ENCODE results near the gene MAN2A1. TPM values are rescaled to one million over a fixed set of nuclear protein-coding genes. Genes with fewer than 3 reads are reported as not detected.

Gene MAN2A1
- total RNA-seq, 1 experiment from 2014 or later: 86.6 TPM

DNA sequence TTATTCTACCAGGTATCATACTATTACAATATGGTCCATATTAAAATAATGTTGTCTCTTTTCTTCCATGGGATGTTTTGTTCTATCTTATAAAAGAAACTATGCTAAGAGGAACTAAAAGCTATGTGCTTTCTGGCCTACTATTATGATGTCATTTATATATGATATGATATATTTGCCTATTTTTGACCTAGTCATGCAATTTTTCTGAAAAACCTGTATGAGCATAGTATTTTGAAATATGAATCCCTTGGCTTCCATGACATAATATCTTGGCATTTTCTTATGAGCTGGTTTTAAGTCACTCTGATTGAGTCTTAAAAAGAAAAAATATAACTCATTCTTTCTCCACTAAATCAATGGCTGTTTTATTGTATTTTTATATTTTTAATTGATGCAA lies 60.7 kb downstream of the MAN2A1 start:
- no peak for ATAC-seq
- H3K4me3 Mint-ChIP-seq: no peak overlapping the region
- peaks cover 9% of the 10 kb centered on the region; the same call in 1 of the 2 replicates for H3K4me1 Mint-ChIP-seq
- H3K9me3 Mint-ChIP-seq: no peaks in the 10 kb centered on the region
- DNase-seq (ENCODE audit: low spot score): no peak
- CTCF ChIA-PET: no interaction called here
- H3K27ac Mint-ChIP-seq: no peak overlapping the region
- POLR2A ChIA-PET: no interaction called here
- TF ChIP-seq FOXP1 (CRISPR knock-in tag; IDR thresholded peaks at IDR 0.05; ENCODE audit: borderline replicate concordance) (no peak), MXD4 (CRISPR knock-in tag; IDR thresholded peaks at IDR 0.05; ENCODE audit: borderline replicate concordance) (no peak), RELA (CRISPR knock-in tag; IDR thresholded peaks at IDR 0.05; ENCODE audit: borderline replicate concordance) (no peak)
- TF ChIP-seq, protein P1, sequence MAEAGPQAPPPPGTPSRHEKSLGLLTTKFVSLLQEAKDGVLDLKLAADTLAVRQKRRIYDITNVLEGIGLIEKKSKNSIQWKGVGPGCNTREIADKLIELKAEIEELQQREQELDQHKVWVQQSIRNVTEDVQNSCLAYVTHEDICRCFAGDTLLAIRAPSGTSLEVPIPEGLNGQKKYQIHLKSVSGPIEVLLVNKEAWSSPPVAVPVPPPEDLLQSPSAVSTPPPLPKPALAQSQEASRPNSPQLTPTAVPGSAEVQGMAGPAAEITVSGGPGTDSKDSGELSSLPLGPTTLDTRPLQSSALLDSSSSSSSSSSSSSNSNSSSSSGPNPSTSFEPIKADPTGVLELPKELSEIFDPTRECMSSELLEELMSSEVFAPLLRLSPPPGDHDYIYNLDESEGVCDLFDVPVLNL (CRISPR knock-in tag; IDR thresholded peaks at IDR 0.05; ENCODE audit: borderline replicate concordance, low read depth): no peak
- H3K27me3 Mint-ChIP-seq (ENCODE audit: low read depth): no peaks in the 10 kb centered on the region
- H3K36me3 Mint-ChIP-seq: peaks cover 4% of the 10 kb centered on the region; the same call in 1 of the 2 replicates

DNA sequence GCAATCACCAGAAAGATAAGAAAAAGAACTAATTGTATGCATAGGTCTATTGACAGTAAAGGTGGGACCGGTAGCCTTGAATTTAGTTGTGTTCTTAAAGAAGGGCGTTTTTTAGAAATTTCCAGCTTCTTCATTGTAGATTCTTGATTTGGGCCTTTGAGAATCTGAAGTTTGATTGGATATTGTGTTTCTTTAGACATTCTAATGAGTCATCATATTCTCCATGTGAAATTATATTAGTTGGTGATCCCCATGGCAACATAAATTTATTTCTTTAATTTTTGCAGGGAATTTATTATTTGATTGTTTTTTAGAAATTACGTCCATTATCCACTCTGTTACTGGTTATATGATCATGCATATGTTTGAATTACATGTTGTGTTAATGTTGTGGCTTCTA lies 63.6 kb downstream of the MAN2A1 start:
- DNase-seq (ENCODE audit: low spot score): no peak
- TF ChIP-seq ZNF317 (CRISPR knock-in tag; IDR thresholded peaks at IDR 0.05; ENCODE audit: borderline replicate concordance, low read depth) (no peak), ZNF219 (CRISPR knock-in tag; IDR thresholded peaks at IDR 0.05; ENCODE audit: borderline replicate concordance) (no peak), ZNF121 (CRISPR knock-in tag; IDR thresholded peaks at IDR 0.05) (no peak), EMX1 (CRISPR knock-in tag; IDR thresholded peaks at IDR 0.05) (no peak), GRHL2 (CRISPR knock-in tag; IDR thresholded peaks at IDR 0.05; ENCODE audit: insufficient replicate concordance, severe bottlenecking) (no peak)
- 0 out of 2 replicates have a peak overlapping the region, but pooled peaks have one; percentile 42 for H3K27ac Mint-ChIP-seq
- H3K36me3 Mint-ChIP-seq: peaks cover 26% of the 10 kb centered on the region
- no peaks in the 10 kb centered on the region for H3K27me3 Mint-ChIP-seq (ENCODE audit: low read depth)
- ChIA-PET CTCF (no interaction called here), POLR2A (interaction anchor here (0.7 kb wide), 1 partner anchor 16 kb away, joined by 3 read pairs; no protein-coding TSS in a partner anchor)
- H3K9me3 Mint-ChIP-seq: no peaks in the 10 kb centered on the region
- no peak overlapping the region for H3K4me3 Mint-ChIP-seq
- peaks cover 7% of the 10 kb centered on the region; the same call in 1 of the 2 replicates for H3K4me1 Mint-ChIP-seq
- ATAC-seq: no peak

- ATAC-seq (no peak), DNase-seq (ENCODE audit: low spot score) (no peak)
- ChIA-PET POLR2A (no interaction called here), CTCF (no interaction called here)
- H3K4me3 Mint-ChIP-seq: no peak overlapping the region
- H3K36me3 Mint-ChIP-seq: peaks cover 30% of the 10 kb centered on the region
- H3K9me3 Mint-ChIP-seq: peaks cover 1% of the 10 kb centered on the region; the same call in 1 of the 2 replicates
- H3K27me3 Mint-ChIP-seq (ENCODE audit: low read depth): no peaks in the 10 kb centered on the region
- 0 out of 2 replicates have a peak, but pooled peaks cover 2% of the 10 kb centered on the region for H3K4me1 Mint-ChIP-seq
- H3K27ac Mint-ChIP-seq: no peak overlapping the region
- TF ChIP-seq FOXJ3 (CRISPR knock-in tag; IDR thresholded peaks at IDR 0.05; ENCODE audit: borderline replicate concordance): no peak
- no peak for TF ChIP-seq ELF4 (CRISPR knock-in tag; IDR thresholded peaks at IDR 0.05; ENCODE audit: low read depth)
- no peak for TF ChIP-seq AFF4 (CRISPR knock-in tag; IDR thresholded peaks at IDR 0.05; ENCODE audit: borderline replicate concordance)
- no peak for TF ChIP-seq SMAD4 (CRISPR knock-in tag; IDR thresholded peaks at IDR 0.05)
- TF ChIP-seq NFYB (CRISPR knock-in tag; conservative IDR thresholded peaks at IDR 0.05; ENCODE audit: low read depth): no peak
- TF ChIP-seq, protein P2, sequence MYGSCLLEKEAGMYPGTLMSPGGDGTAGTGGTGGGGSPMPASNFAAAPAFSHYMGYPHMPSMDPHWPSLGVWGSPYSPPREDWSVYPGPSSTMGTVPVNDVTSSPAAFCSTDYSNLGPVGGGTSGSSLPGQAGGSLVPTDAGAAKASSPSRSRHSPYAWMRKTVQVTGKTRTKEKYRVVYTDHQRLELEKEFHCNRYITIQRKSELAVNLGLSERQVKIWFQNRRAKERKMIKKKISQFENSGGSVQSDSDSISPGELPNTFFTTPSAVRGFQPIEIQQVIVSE (CRISPR knock-in tag; IDR thresholded peaks at IDR 0.05; ENCODE audit: borderline replicate concordance): no peak
- TF ChIP-seq, protein P1 (CRISPR knock-in tag; IDR thresholded peaks at IDR 0.05; ENCODE audit: borderline replicate concordance, low read depth): no peak
Measured at GRCh38 chr5:109754319-109754718, 64.6 kb downstream of the MAN2A1 start.

All from WTC11 (cell line).